Endometrial microvascular endothelial cells (primary cell): ENCODE measurements around the gene POLR2L. TPM values are rescaled to one million over a fixed set of nuclear protein-coding genes. Genes with fewer than 3 reads are reported as not detected.

Experiments used
- in situ Hi-C: cut with HindIII; loops from 2 replicates; pipeline ENCODE4 v1.10.0; 2017; ENCODE audit warnings: low sequenced_read_pairs, low pct_unique_long_range_greater_than_20kb; ENCODE audit errors: inconsistent ontology term
- total RNA-seq: library from RNA; depleted of rRNA; stranded (reverse); fragments of >200 nt; gene quantifications from one replicate; pipeline ENCODE4 v1.2.3, GENCODE V29; 2015; ENCODE audit errors: inconsistent ontology term

Gene POLR2L
- total RNA-seq, 1 donor from 2014 or later = 315 TPM

DNA sequence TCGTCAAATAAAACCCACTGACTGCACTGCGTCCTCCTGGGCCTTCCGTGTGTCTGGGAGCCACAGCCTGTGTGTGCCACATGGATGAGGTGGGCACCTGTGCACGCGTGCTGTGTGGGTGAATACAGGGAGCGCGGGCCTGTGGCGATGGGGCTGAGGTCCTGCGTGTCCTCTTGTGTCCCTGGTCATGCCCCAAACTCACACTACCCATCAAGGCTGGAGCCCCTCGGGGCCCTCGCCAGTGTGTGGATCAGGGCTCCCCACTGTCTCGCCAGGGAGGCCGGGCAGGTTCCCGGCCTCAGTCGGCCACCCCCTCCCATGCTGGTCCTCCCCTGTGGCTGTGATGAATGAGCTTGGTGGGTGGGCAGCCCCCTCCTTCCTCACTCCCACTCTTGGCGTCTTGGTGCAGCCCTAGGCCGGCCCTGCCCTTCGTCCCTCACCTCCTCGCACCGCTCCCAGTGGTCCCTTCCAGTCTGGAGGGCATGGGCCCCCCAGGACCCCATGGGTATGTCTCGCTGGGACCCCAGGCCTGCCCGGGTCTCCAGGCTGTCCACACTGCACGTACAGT lies 10.3 kb downstream of the POLR2L start:
- in situ Hi-C loops = no loop called here

DNA sequence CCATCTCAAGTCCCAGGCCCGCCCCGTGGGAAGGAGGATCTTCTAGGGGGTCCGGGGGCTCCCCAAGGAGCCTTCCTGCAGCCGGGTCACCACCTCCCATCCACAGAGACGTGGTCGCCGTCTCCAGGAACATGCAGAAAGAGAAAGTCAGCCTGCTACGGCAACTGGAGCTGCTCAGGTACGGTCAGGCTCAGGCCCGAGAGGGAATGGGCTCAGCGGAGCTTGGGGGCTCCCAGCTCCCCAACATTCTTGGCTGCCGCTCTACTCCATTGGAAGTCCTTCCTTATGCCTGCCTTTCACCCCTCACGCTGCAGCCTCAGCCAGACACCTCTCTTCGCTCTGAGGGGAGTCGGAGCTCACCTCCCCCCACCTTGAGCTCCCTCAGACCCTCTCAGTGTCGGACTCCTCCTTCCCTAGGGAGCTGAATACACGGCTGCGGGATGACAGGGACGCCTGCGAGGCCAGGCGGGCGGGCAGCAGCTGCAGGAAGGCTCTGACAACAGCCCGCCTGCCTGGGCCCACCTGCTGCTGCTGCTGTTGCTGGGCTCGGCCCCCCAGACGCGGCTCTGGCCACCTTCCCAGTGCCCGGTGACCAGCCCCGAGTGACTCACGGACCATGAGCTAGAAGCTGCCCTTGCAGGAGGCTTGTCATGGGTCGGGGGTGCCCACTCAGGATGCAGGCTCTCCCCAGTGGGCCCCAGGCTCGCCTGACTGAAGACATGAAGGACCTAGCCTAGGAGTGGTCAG lies 11.0 kb downstream of the POLR2L start:
- in situ Hi-C loops = no loop called here

GRCh38 chr11:830295-831117 lies 11.8 kb downstream of the POLR2L start:
- in situ Hi-C loops = no loop called here

DNA sequence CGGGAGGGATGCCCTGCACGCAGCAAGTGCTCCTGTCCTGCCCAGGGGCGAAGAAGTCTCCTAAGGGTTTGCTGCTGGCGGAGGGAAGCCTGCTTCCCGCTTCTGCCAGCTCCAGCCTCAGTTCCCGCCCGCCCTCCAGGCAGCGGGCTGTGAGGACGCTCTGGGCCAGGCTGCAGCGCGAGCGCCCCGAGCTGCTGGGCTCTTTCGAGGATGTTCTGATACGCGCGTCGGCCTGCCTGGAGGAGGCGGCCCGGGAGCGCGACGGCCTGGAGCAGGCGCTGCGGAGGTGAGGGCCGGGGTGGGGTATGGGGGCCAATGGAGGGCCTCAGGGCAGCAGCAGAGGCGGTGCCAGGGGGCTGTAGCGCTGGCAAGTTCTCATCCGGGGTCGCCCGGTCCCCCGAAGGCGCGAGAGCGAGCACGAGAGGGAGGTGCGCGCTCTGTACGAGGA lies 12.5 kb downstream of the POLR2L start:
- in situ Hi-C loops = no loop called here

- in situ Hi-C loops = no loop called here
Observed at GRCh38 chr11:829176-829846, 13.0 kb downstream of the POLR2L start.

DNA sequence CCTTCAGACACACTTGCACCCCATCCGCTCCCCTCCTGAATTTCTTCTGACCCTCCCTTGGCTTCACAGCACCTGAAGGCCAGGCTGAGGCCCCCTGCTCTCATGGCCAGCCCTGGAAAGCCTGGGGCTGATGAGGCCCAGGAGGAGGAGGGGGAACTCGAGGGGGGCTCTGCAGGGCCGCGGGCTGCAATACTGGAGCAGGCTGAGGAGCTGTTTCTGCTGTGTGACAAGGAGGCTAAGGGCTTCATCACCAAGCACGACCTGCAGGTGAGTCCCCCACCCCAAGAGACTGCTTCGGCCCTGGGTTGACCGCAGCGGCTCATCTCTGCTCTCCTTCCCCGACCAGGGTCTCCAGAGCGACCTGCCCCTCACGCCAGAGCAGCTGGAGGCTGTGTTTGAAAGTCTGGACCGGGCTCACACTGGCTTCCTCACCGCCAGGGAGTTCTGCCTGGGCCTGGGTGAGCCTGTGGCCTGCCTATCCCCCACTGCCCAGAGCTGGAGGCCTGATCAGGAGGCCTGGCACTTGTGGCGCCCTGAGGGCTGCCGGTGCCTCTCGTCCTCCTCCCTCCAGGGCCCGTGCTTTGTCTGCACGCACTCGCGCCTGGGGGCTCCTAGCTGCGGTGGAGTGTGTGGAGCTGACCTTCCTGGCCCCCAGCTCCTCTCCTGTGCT lies 13.7 kb downstream of the POLR2L start:
- in situ Hi-C loops = no loop called here

- in situ Hi-C loops = no loop called here
Observed at GRCh38 chr11:827897-828192, 14.5 kb downstream of the POLR2L start, which contains the start of gene CRACR2B. TSS of gene CRACR2B (plus strand) at chr11:827919. CDS start at chr11:828608, 689 bp downstream.

GRCh38 chr11:827146-827896 lies 15.0 kb downstream of the POLR2L start:
- in situ Hi-C loops = no loop called here

- in situ Hi-C loops = no loop called here
Observed at GRCh38 chr11:826836-827145, 15.5 kb downstream of the POLR2L start.

- in situ Hi-C loops = no loop called here
Observed at GRCh38 chr11:826227-826621, 16.1 kb downstream of the POLR2L start.

DNA sequence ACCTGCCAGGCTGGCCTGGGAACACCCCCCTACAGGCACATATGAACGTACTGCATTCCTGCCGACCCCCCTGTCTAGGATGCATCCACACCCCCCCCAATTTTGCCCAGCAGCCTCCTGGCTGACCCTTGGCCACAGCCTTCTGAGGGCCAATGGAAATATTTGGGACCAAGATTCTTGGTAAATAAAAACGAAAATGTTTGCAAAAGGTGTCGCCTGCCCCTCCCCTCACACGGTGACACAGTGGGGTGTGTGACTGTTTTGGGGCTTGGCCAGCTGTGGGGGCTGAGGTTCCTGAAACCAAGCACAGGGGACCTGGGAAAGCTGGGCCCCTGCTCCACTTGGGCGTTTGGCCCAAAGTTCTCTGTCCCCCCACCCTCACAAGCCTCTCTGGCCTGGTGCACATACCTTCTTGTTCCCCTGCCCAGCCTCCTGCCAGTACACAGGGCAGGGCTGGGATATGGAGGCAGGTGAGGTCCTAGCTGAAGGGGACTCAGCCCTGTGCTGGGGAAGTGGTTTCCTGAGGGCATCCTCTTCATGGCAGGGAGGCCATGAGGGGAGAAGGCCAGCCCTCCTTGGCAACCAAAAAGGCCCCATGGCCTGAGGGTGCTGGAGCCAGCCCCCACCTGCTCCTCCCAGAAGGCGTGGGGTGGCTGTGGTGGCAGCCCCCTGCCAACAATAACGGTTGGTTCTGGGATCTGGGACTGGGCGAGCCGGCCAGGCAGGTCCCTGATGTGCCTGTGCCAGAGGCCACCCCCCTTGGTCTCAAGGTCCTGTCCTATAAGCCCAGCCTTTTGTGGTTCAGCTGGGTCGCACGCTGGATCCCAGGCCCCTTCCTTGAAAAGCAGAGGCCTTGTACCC lies 16.7 kb downstream of the POLR2L start:
- in situ Hi-C loops = no loop called here

DNA sequence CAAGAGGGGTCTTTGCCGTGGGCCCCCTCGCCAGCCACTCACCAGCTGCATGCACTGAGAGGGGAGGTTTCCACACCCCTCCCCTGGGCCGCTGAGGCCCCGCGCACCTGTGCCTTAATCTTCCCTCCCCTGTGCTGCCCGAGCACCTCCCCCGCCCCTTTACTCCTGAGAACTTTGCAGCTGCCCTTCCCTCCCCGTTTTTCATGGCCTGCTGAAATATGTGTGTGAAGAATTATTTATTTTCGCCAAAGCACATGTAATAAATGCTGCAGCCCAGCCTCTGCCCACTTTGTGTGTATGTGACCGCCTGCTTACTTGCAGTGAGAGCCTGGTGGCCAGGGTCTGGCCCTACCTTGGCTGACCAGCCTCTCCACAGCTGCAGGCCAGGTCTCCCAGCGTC lies 17.4 kb downstream of the POLR2L start:
- in situ Hi-C loops = no loop called here

DNA sequence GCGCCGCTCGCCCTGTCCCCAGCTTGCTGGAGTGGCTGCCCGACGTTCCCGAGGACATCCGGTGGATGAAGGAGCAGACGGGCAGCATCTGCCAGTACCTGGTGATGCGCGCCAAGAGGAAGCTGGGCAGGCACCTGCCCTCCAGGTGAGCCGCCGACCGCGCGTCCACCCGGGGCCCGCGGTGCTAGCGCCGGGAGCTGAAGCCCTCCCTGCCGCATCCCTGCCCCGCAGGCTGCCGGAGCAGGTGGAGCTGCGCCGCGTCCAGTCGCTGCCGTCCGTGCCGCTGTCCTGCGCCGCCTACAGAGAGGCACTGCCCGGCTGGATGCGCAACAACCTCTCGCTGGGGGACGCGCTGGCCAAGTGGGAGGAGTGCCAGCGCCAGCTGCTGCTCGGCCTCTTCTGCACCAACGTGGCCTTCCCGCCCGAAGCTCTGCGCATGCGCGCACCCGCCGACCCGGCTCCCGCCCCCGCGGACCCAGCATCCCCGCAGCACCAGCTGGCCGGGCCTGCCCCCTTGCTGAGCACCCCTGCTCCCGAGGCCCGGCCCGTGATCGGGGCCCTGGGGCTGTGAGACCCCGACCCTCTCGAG lies 17.9 kb downstream of the POLR2L start:
- in situ Hi-C loops = no loop called here

DNA sequence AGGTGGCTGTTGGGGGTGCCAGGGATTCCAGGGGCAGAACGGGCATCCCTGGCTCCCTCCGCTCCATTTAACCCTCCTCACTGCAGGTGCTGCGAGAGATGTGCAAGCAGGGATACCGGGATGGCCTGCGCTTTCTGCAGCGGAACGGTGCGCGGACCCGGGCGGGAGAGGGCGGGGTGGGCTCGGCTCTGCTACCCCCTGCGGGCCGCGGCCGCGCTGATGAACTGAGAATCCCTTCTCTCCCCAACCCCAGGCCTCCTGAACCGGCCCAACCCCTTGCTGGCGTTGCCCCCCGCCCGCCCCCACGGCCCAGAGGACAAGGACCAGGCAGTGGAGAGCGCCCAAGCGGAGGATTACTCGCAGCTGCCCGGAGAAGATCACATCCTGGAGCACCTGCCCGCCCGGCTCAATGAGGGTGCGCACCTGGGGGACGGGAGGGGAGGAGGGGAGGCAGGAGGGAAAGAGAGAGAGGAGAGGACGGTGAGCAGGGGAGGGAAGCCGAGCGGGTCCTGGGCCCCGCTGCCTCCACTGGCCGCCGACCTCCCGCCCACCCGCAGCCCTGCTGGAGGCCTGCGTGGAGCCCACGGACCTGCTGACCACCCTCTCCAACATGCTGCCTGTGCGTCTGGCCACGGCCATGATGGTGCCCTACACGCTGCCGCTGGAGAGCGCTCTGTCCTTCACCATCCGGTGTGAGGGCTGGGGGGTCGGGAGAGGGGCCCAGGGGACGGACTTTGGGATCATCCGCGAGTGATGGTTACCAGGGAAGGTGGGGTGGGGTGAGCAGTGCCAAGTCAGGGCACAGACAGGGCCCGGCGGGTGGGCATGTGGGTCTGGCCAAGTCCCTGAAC lies 18.7 kb downstream of the POLR2L start:
- in situ Hi-C loops = no loop called here

GRCh38 chr11:821512-822371 lies 20.6 kb downstream of the POLR2L start:
- in situ Hi-C loops = no loop called here
